Gastroesophageal sphincter (tissue), 4 donors: ENCODE measurements around the gene APOBEC2. TPM values are rescaled to one million over a fixed set of nuclear protein-coding genes. Genes with fewer than 3 reads are reported as not detected.
"Not testable (repeated sequence)": the region's sequence is repeated elsewhere in the genome, so short reads cannot be mapped to it uniquely, and the experiment has no call there.

Experiments used
- ATAC-seq: fragments of 150-250 bp; one replicate; pipeline ENCODE4 v1.9.1; 2016; ENCODE audit warnings: mild to moderate bottlenecking, moderate library complexity
- H3K27ac ChIP-seq, 4 donors: fragments of 200-600 bp; sonication (generic) in 3 of 4; 1 replicate in 3 of 4; 2 replicates in 1 of 4; pipeline ENCODE4 v1.5.1; 2016 to 2019
- H3K27me3 ChIP-seq: fragments of 200-600 bp; sonication (generic); one replicate; pipeline ENCODE4 v1.5.1; 2019
- H3K36me3 ChIP-seq, 2 donors: fragments of 200-600 bp; sonication (generic); one replicate each; pipeline ENCODE4 v1.5.1; 2019; ENCODE audit warnings: control low read depth in 1 of 2
- H3K4me1 ChIP-seq, 3 donors: fragments of 200-600 bp; sonication (generic); 1 replicate in 2 of 3; 2 replicates in 1 of 3; pipeline ENCODE4 v1.5.1; 2016 to 2019; ENCODE audit warnings: control low read depth in 2 of 3
- H3K4me3 ChIP-seq, 2 donors: fragments of 200-600 bp; sonication (generic); one replicate each; pipeline ENCODE4 v1.5.1; 2019; ENCODE audit warnings: mild to moderate bottlenecking in 1 of 2, moderate library complexity in 1 of 2
- H3K9me3 ChIP-seq, 3 donors: fragments of 200-600 bp; sonication (generic); one replicate each; pipeline ENCODE4 v1.5.1; 2017 to 2019; ENCODE audit warnings: control low read depth in 2 of 3
- EP300 ChIP-seq: sonication (generic); formaldehyde crosslinking; IDR thresholded peaks from one replicate; pipeline ENCODE4 v1.6.1; 2017; ENCODE audit warnings: antibody characterized with exemption, mild to moderate bottlenecking
- POLR2A ChIP-seq, 2 donors: fragments of 450-650 bp; IDR thresholded peaks; one replicate each; pipeline ENCODE4 v1.6.1; 2017; ENCODE audit warnings: antibody characterized with exemption in 2 of 2, mild to moderate bottlenecking in 2 of 2, moderate library complexity in 1 of 2
- POLR2AphosphoS5 ChIP-seq: sonication (generic); formaldehyde crosslinking; IDR thresholded peaks from one replicate; pipeline ENCODE4 v1.6.1; 2017; ENCODE audit warnings: antibody characterized with exemption
- WGBS, 2 donors: methylation state at CpG; one replicate each; pipeline ENCODE4 v1.1.5; 2018; ENCODE audit warnings: low coverage in 1 of 2; 5-methylcytosine and 5-hydroxymethylcytosine counted together
- total RNA-seq, 4 donors: library from RNA; depleted of rRNA; stranded (reverse); fragments of >200 nt; gene quantifications; one replicate each; pipeline ENCODE4 v1.1.0, GENCODE V29; 2016
- TF ChIP-seq, protein P1 (sequence below), 4 experiments: fragments of 200-600 bp in 2 of 4; fragments of 450-650 bp in 2 of 4; sonication (generic) in 1 of 4; IDR thresholded peaks; one replicate each; pipeline ENCODE4 v1.5.1; 2017 to 2019; ENCODE audit warnings: antibody characterized with exemption in 4 of 4, mild to moderate bottlenecking in 2 of 4, moderate library complexity in 2 of 4

Gene APOBEC2
- 1 to 10 TPM in 1 of 4 donors, under 1 TPM in 3; 0.37 to 1.8 (median 0.72) TPM for total RNA-seq

- H3K27me3 ChIP-seq = no peaks in the 10 kb centered on the region
- H3K4me1 ChIP-seq = peaks cover 0 to 46% (median 0%) of the 10 kb centered on the region in 3 donors
- H3K4me3 ChIP-seq = no peak within 1 kb of the TSS
- H3K27ac ChIP-seq = peak within 1 kb of the TSS in 3 of 4 donors; percentile 37 to 74 (median 74)
- 28% methylated on average over 2 to 4 of the region's 5 CpGs for WGBS, 2 donors
- no peak for ATAC-seq
- no peaks in the 10 kb centered on the region for H3K36me3 ChIP-seq
- TF ChIP-seq POLR2AphosphoS5 (no peak), EP300 (no peak), POLR2A (IDR thresholded peaks at IDR 0.05) (no peak)
- TF ChIP-seq, protein P1, sequence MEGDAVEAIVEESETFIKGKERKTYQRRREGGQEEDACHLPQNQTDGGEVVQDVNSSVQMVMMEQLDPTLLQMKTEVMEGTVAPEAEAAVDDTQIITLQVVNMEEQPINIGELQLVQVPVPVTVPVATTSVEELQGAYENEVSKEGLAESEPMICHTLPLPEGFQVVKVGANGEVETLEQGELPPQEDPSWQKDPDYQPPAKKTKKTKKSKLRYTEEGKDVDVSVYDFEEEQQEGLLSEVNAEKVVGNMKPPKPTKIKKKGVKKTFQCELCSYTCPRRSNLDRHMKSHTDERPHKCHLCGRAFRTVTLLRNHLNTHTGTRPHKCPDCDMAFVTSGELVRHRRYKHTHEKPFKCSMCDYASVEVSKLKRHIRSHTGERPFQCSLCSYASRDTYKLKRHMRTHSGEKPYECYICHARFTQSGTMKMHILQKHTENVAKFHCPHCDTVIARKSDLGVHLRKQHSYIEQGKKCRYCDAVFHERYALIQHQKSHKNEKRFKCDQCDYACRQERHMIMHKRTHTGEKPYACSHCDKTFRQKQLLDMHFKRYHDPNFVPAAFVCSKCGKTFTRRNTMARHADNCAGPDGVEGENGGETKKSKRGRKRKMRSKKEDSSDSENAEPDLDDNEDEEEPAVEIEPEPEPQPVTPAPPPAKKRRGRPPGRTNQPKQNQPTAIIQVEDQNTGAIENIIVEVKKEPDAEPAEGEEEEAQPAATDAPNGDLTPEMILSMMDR (IDR thresholded peaks at IDR 0.05) = no peak
- H3K9me3 ChIP-seq = no peaks in the 10 kb centered on the region
Measured at GRCh38 chr6:41053041-41053440, at the start of gene APOBEC2. APOBEC2 (plus strand) TSS chr6:41053202; CDS start chr6:41053348, 146 bp downstream.

DNA sequence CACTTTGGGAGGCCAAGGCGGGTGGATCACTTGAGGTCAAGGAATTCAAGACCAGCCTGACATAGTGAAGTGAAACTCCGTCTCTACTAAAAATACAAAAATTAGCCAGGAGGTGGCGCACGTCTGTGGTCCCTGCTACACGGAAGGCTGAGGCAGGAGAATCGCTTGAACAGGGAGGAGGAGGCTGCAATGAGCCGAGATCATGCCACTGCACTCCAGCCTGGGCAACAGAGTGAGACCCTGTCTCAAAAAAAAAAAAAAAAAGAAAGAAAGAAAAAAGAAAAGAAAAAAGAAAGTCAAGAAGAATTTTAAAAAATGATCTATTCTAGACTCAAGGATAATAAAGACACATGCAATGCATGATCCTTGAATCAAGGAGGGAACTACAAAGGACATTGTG lies 46.8 kb upstream of the APOBEC2 start:
- not testable (repeated sequence) for H3K36me3 ChIP-seq

DNA sequence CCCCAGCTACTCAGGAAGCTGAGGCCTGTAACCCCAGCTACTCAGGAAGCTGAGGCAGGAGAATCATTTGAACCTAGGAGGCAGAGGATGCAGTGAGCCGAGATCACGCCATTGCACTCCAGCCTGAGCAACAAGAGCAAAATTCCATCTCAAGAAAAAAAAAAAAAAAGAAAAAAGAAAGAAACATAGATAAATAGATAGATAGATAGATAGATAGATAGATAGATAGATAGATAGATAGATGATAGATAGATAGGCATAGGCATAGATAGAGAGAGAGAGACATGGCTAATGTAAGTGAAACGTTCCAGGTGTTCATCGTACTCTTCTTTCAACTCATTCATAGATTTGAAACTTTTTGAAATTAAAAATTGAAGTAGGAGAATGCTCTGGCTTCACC lies 46.0 kb upstream of the APOBEC2 start:
- WGBS, 2 donors = 94 to 95% methylated on average over 3 to 4 of the region's 4 CpGs
- H3K27me3 ChIP-seq, H3K9me3 ChIP-seq, H3K4me1 ChIP-seq, ATAC-seq, H3K27ac ChIP-seq, H3K4me3 ChIP-seq, H3K36me3 ChIP-seq: not testable (repeated sequence)

More for the DNA sequence above, 46.8 kb upstream of the APOBEC2 start:
- H3K27ac ChIP-seq, H3K4me3 ChIP-seq, H3K9me3 ChIP-seq, H3K4me1 ChIP-seq, H3K27me3 ChIP-seq: not testable (repeated sequence)
- peak; percentile 71 for ATAC-seq
- TF ChIP-seq, protein P1 (IDR thresholded peaks at IDR 0.05) = peak; percentile 52 to 69 (median 61)
- WGBS, 2 donors = 10% methylated on average over 2 of the region's 7 CpGs

- Histone ChIP-seq H3K27ac (no peak overlapping the region), H3K4me1 (no peaks in the 10 kb centered on the region), H3K36me3 (no peaks in the 10 kb centered on the region), H3K27me3 (no peaks in the 10 kb centered on the region), H3K9me3 (no peaks in the 10 kb centered on the region), H3K4me3 (no peak overlapping the region)
- no peak for ATAC-seq
- TF ChIP-seq, protein P1 (IDR thresholded peaks at IDR 0.05) = no peak
- TF ChIP-seq POLR2AphosphoS5 (no peak), POLR2A (IDR thresholded peaks at IDR 0.05) (no peak), EP300 (no peak)
- 95 to 100% methylated on average over 2 to 3 of the region's 3 CpGs for WGBS, 2 donors
Measured at GRCh38 chr6:41008011-41008410, 45.0 kb upstream of the APOBEC2 start.

DNA sequence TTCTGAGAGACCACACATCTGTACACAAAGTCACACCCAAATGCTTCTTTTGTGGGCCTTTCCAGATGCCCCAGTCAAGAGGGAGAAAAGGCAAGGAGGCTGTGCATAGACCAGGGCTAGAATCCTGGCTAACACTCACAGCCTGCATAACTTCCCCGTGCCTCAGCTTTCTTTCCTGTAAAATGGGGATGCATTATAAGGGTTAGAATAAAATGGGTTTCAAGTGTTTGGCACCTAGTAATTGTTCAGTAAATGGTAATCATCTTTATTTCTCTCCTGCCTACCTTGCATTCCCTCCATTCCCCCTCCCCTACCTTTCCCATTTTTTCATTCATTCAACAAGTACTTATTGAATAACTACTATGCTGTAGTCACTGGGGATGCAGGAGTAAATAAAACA lies 43.3 kb upstream of the APOBEC2 start:
- Histone ChIP-seq H3K4me3 (no peak overlapping the region), H3K9me3 (no peaks in the 10 kb centered on the region), H3K27me3 (no peaks in the 10 kb centered on the region), H3K36me3 (no peaks in the 10 kb centered on the region), H3K27ac (no peak overlapping the region), H3K4me1 (no peaks in the 10 kb centered on the region)
- no peak for ATAC-seq
- WGBS, 2 donors = 100% methylated on average over 1 of the region's 1 CpG; no CpG with 5 or more reads in 1 of the 2 donors
- TF ChIP-seq POLR2A (IDR thresholded peaks at IDR 0.05) = no peak
- TF ChIP-seq EP300 = no peak
- TF ChIP-seq POLR2AphosphoS5 = no peak
- TF ChIP-seq, protein P1 (IDR thresholded peaks at IDR 0.05) = no peak
